Neural cell (in vitro differentiated cells): ENCODE measurements around the gene CFAP161. TPM values are rescaled to one million over a fixed set of nuclear protein-coding genes. Genes with fewer than 3 reads are reported as not detected.

Experiments
- H2AFZ ChIP-seq: fragments of 200-600, 300-800 bp; sonication (generic), shearing (Covaris generic); 2 replicates; pipeline ENCODE4 v1.6.0; 2014; ENCODE audit warnings: low read depth, mild to moderate bottlenecking, antibody characterized with exemption, low read length, moderate library complexity
- H3F3A ChIP-seq: fragments of 200-600 bp; shearing (Covaris generic); 2 replicates; pipeline ENCODE4 v1.6.1; 2016; ENCODE audit warnings: mild to moderate bottlenecking, moderate library complexity, mixed read lengths, antibody characterized with exemption, low read length; ENCODE audit not compliant: insufficient read depth, poor library complexity, severe bottlenecking
- H3K27ac ChIP-seq: fragments of 200-600, 300-800 bp; sonication (generic), shearing (Covaris generic); 2 replicates; pipeline ENCODE4 v1.5.1; 2014; ENCODE audit warnings: mild to moderate bottlenecking, low read length, moderate library complexity
- H3K27me3 ChIP-seq: fragments of 300-800, 200-600 bp; sonication (generic), shearing (Covaris generic); 2 replicates; pipeline ENCODE4 v1.6.0; 2014; ENCODE audit warnings: mild to moderate bottlenecking, low read depth, low read length, moderate library complexity; ENCODE audit not compliant: insufficient read depth
- H3K36me3 ChIP-seq: fragments of 300-800, 200-600 bp; sonication (generic), shearing (Covaris generic); 2 replicates; pipeline ENCODE4 v1.5.1; 2014; ENCODE audit warnings: mild to moderate bottlenecking, antibody characterized with exemption, low read length, moderate library complexity; ENCODE audit not compliant: insufficient read depth
- H3K4me2 ChIP-seq: fragments of 300-800, 200-600 bp; sonication (generic), shearing (Covaris generic); 2 replicates; pipeline ENCODE4 v1.6.0; 2014; ENCODE audit warnings: mild to moderate bottlenecking, low read length
- H3K4me3 ChIP-seq: fragments of 300-800, 200-600 bp; sonication (generic), shearing (Covaris generic); 2 replicates; pipeline ENCODE4 v1.5.1; 2014; ENCODE audit warnings: mild to moderate bottlenecking, low read length, moderate library complexity
- H3K79me2 ChIP-seq: fragments of 200-600 bp; shearing (Covaris generic); replicated peaks from 2 replicates; pipeline ENCODE4 v1.6.0; 2014; ENCODE audit warnings: mild to moderate bottlenecking, low read length, moderate library complexity; ENCODE audit not compliant: insufficient read depth
- H3K9ac ChIP-seq: fragments of 300-800, 200-600 bp; sonication (generic), shearing (Covaris generic); 2 replicates; pipeline ENCODE4 v1.6.1; 2016; ENCODE audit warnings: mild to moderate bottlenecking, low read length, mixed read lengths
- H3K9me2 ChIP-seq: fragments of 200-600 bp; shearing (Covaris generic); 2 replicates; pipeline ENCODE4 v1.6.1; 2016; ENCODE audit warnings: mild to moderate bottlenecking, low read length, mixed read lengths; ENCODE audit not compliant: insufficient read depth
- H3K9me3 ChIP-seq: fragments of 200-600, 300-800 bp; sonication (generic), shearing (Covaris generic); 2 replicates; pipeline ENCODE4 v1.6.1; 2016; ENCODE audit warnings: mild to moderate bottlenecking, mixed run types, low read length, moderate library complexity, mixed read lengths
- H4K20me1 ChIP-seq: fragments of 200-600 bp; shearing (Covaris generic); 2 replicates; pipeline ENCODE4 v1.6.1; 2016; ENCODE audit warnings: mild to moderate bottlenecking, mixed run types; ENCODE audit not compliant: insufficient read depth
- EP300 ChIP-seq: fragments of 450-650 bp; conservative IDR thresholded peaks from 2 replicates; pipeline ENCODE4 v1.6.1; 2014; ENCODE audit warnings: antibody characterized with exemption, mild to moderate bottlenecking, moderate library complexity; ENCODE audit not compliant: poor library complexity, severe bottlenecking
- EZH2 ChIP-seq: fragments of 200-600, 300-800 bp; shearing (Covaris generic), sonication (generic); IDR thresholded peaks from 2 replicates; pipeline ENCODE4 v1.6.1; 2014; ENCODE audit warnings: antibody characterized with exemption, low read length, borderline replicate concordance, mild to moderate bottlenecking; ENCODE audit not compliant: insufficient read depth, poor library complexity, severe bottlenecking
- MXI1 ChIP-seq: fragments of 450-650 bp; conservative IDR thresholded peaks from 2 replicates; pipeline ENCODE4 v1.6.1; 2014; ENCODE audit warnings: antibody characterized with exemption, mild to moderate bottlenecking; ENCODE audit not compliant: poor library complexity, severe bottlenecking
- POLR2AphosphoS5 ChIP-seq: IDR thresholded peaks from 2 replicates; pipeline ENCODE4 v1.6.1; 2012
- RAD21 ChIP-seq: fragments of 450-650 bp; conservative IDR thresholded peaks from 2 replicates; pipeline ENCODE4 v1.6.1; 2014; ENCODE audit warnings: antibody characterized with exemption, mild to moderate bottlenecking, moderate library complexity
- SMC3 ChIP-seq: fragments of 450-650 bp; conservative IDR thresholded peaks from 2 replicates; pipeline ENCODE4 v1.6.1; 2014; ENCODE audit warnings: antibody characterized with exemption, mild to moderate bottlenecking, moderate library complexity; ENCODE audit not compliant: poor library complexity
- TAF1 ChIP-seq: IDR thresholded peaks from 2 replicates; pipeline ENCODE4 v1.6.1; 2012; ENCODE audit warnings: low read depth
- polyA plus RNA-seq: library from polyadenylated mRNA; depleted of rRNA; stranded (reverse); fragments of >200 nt; gene quantifications from 2 replicates; pipeline ENCODE4 v1.2.3, GENCODE V29; 2014
- TF ChIP-seq, protein P1 (sequence below): IDR thresholded peaks from 2 replicates; pipeline ENCODE4 v1.6.1; 2012; ENCODE audit warnings: borderline replicate concordance
- TF ChIP-seq, protein P2 (sequence below): fragments of 450-650 bp; IDR thresholded peaks from 2 replicates; pipeline ENCODE4 v1.5.1; 2014; ENCODE audit warnings: antibody characterized with exemption, mild to moderate bottlenecking, moderate library complexity; ENCODE audit not compliant: poor library complexity, severe bottlenecking

Gene CFAP161
- polyA plus RNA-seq, 1 donor from 2014 or later: not detected

- no peaks in the 10 kb centered on the region for H3K36me3 ChIP-seq
- no peaks in the 10 kb centered on the region for H3K9me2 ChIP-seq
- H2AFZ ChIP-seq: no peak overlapping the region
- no peaks in the 10 kb centered on the region for H3K9me3 ChIP-seq
- H3K4me3 ChIP-seq: no peak overlapping the region
- no peak overlapping the region for H3K9ac ChIP-seq
- no peaks in the 10 kb centered on the region for H3K79me2 ChIP-seq
- H3K27me3 ChIP-seq: no peaks in the 10 kb centered on the region
- H3F3A ChIP-seq: no peaks in the 10 kb centered on the region
- H3K4me2 ChIP-seq: no peak overlapping the region
- TF ChIP-seq, protein P1, sequence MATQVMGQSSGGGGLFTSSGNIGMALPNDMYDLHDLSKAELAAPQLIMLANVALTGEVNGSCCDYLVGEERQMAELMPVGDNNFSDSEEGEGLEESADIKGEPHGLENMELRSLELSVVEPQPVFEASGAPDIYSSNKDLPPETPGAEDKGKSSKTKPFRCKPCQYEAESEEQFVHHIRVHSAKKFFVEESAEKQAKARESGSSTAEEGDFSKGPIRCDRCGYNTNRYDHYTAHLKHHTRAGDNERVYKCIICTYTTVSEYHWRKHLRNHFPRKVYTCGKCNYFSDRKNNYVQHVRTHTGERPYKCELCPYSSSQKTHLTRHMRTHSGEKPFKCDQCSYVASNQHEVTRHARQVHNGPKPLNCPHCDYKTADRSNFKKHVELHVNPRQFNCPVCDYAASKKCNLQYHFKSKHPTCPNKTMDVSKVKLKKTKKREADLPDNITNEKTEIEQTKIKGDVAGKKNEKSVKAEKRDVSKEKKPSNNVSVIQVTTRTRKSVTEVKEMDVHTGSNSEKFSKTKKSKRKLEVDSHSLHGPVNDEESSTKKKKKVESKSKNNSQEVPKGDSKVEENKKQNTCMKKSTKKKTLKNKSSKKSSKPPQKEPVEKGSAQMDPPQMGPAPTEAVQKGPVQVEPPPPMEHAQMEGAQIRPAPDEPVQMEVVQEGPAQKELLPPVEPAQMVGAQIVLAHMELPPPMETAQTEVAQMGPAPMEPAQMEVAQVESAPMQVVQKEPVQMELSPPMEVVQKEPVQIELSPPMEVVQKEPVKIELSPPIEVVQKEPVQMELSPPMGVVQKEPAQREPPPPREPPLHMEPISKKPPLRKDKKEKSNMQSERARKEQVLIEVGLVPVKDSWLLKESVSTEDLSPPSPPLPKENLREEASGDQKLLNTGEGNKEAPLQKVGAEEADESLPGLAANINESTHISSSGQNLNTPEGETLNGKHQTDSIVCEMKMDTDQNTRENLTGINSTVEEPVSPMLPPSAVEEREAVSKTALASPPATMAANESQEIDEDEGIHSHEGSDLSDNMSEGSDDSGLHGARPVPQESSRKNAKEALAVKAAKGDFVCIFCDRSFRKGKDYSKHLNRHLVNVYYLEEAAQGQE: no peak
- TF ChIP-seq RAD21: no peak
- no peak for TF ChIP-seq EZH2
- TF ChIP-seq SMC3: no peak
- TF ChIP-seq EP300: no peak
- no peak for TF ChIP-seq POLR2AphosphoS5
- TF ChIP-seq TAF1: no peak
- TF ChIP-seq, protein P2, sequence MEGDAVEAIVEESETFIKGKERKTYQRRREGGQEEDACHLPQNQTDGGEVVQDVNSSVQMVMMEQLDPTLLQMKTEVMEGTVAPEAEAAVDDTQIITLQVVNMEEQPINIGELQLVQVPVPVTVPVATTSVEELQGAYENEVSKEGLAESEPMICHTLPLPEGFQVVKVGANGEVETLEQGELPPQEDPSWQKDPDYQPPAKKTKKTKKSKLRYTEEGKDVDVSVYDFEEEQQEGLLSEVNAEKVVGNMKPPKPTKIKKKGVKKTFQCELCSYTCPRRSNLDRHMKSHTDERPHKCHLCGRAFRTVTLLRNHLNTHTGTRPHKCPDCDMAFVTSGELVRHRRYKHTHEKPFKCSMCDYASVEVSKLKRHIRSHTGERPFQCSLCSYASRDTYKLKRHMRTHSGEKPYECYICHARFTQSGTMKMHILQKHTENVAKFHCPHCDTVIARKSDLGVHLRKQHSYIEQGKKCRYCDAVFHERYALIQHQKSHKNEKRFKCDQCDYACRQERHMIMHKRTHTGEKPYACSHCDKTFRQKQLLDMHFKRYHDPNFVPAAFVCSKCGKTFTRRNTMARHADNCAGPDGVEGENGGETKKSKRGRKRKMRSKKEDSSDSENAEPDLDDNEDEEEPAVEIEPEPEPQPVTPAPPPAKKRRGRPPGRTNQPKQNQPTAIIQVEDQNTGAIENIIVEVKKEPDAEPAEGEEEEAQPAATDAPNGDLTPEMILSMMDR: no peak
- no peak for TF ChIP-seq MXI1
- no peaks in the 10 kb centered on the region for H4K20me1 ChIP-seq
- H3K27ac ChIP-seq: no peak overlapping the region
Measured at GRCh38 chr15:81190922-81191507, 56.9 kb downstream of the CFAP161 start.

DNA sequence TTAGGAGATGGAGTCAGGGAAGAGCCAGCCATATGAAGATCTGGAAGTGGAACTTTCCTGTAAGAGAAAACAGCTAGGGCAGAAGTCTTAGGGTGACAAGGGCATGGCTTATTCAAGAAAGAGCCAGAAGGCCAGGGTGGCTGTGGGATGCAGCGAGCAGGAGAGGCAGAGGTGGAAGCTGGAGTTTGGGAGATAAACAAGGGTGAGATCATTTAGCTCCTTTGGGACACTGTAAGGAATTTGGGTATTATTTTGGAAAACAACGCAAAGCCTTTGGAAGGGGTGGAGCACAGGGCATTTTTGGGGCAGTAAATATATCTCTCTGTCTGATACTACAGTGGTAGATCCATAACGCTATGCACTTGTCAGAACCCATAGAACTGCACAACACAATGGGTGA, 57.6 kb downstream of the CFAP161 start:
- no peak overlapping the region for H2AFZ ChIP-seq
- H3K9me2 ChIP-seq: no peaks in the 10 kb centered on the region
- no peak overlapping the region for H3K4me2 ChIP-seq
- H3K9ac ChIP-seq: no peak overlapping the region
- no peaks in the 10 kb centered on the region for H4K20me1 ChIP-seq
- H3K4me3 ChIP-seq: no peak overlapping the region
- TF ChIP-seq MXI1 (no peak), EP300 (no peak)
- TF ChIP-seq, protein P1: no peak
- TF ChIP-seq, protein P2: no peak
- no peaks in the 10 kb centered on the region for H3K9me3 ChIP-seq
- no peaks in the 10 kb centered on the region for H3K79me2 ChIP-seq
- no peaks in the 10 kb centered on the region for H3F3A ChIP-seq
- H3K36me3 ChIP-seq: no peaks in the 10 kb centered on the region
- H3K27ac ChIP-seq: no peak overlapping the region
- no peaks in the 10 kb centered on the region for H3K27me3 ChIP-seq
